Measurements from ENCODE around the gene SGSH.

DNA sequence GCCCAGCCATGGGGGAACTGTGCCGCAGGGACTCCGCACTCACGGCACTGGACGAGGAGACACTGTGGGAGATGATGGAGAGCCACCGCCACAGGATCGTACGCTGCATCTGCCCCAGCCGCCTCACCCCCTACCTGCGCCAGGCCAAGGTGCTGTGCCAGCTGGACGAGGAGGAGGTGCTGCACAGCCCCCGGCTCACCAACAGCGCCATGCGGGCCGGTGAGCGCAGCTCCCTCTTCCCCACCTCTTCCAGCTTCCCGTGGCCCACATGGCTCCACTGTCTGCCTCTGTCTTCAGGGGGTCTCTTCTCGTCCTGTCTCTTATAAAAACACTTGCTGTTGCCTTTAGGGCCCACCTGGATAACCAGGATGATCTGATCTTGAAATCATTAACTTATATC, 38.7 kb downstream of the SGSH start:
- TF ChIP-seq, protein P1, sequence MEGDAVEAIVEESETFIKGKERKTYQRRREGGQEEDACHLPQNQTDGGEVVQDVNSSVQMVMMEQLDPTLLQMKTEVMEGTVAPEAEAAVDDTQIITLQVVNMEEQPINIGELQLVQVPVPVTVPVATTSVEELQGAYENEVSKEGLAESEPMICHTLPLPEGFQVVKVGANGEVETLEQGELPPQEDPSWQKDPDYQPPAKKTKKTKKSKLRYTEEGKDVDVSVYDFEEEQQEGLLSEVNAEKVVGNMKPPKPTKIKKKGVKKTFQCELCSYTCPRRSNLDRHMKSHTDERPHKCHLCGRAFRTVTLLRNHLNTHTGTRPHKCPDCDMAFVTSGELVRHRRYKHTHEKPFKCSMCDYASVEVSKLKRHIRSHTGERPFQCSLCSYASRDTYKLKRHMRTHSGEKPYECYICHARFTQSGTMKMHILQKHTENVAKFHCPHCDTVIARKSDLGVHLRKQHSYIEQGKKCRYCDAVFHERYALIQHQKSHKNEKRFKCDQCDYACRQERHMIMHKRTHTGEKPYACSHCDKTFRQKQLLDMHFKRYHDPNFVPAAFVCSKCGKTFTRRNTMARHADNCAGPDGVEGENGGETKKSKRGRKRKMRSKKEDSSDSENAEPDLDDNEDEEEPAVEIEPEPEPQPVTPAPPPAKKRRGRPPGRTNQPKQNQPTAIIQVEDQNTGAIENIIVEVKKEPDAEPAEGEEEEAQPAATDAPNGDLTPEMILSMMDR (IDR thresholded peaks at IDR 0.05), result no peak
- no peak for TF ChIP-seq POLR2A (IDR thresholded peaks at IDR 0.05)
- TF ChIP-seq POLR2AphosphoS5 (IDR thresholded peaks at IDR 0.05), result no peak

All from sigmoid colon (tissue), 4 donors.